Activated naive CD8-positive, alpha-beta T cell (primary cell): Measurements from ENCODE around the gene KIF1A.
"Not testable (repeated sequence)": the region's sequence is repeated elsewhere in the genome, so short reads cannot be mapped to it uniquely, and the experiment has no call there.

Experiments used
- H3K27ac Mint-ChIP-seq: one replicate; pipeline ENCODE4 v1.8.0; 2021; ENCODE audit warnings: mixed read lengths
- H3K27me3 Mint-ChIP-seq: one replicate; pipeline ENCODE4 v1.8.0; 2021; ENCODE audit warnings: mixed read lengths
- H3K36me3 Mint-ChIP-seq: one replicate; pipeline ENCODE4 v1.8.0; 2021; ENCODE audit warnings: mixed read lengths
- H3K4me1 Mint-ChIP-seq: one replicate; pipeline ENCODE4 v1.8.0; 2021; ENCODE audit warnings: low read depth, mixed read lengths
- H3K4me3 Mint-ChIP-seq: one replicate; pipeline ENCODE4 v1.8.0; 2021; ENCODE audit warnings: mild to moderate bottlenecking, mixed read lengths
- H3K9me3 Mint-ChIP-seq: one replicate; pipeline ENCODE4 v1.8.0; 2021; ENCODE audit warnings: low read depth, mixed read lengths

The KIF1A gene

GRCh38 chr2:240690421-240691074, 129.5 kb downstream of the KIF1A start:
- H3K27me3 Mint-ChIP-seq, H3K4me3 Mint-ChIP-seq, H3K36me3 Mint-ChIP-seq, H3K4me1 Mint-ChIP-seq, H3K27ac Mint-ChIP-seq, H3K9me3 Mint-ChIP-seq: not testable (repeated sequence)

- no peaks in the 10 kb centered on the region for H3K9me3 Mint-ChIP-seq
- H3K36me3 Mint-ChIP-seq = no peaks in the 10 kb centered on the region
- no peak overlapping the region for H3K4me3 Mint-ChIP-seq
- H3K4me1 Mint-ChIP-seq = no peaks in the 10 kb centered on the region
- H3K27ac Mint-ChIP-seq = no peak overlapping the region
- H3K27me3 Mint-ChIP-seq = no peaks in the 10 kb centered on the region
Measured at GRCh38 chr2:240689975-240690374, 130.0 kb downstream of the KIF1A start.

- no peaks in the 10 kb centered on the region for H3K27me3 Mint-ChIP-seq
- no peak overlapping the region for H3K27ac Mint-ChIP-seq
- H3K4me3 Mint-ChIP-seq = no peak overlapping the region
- no peaks in the 10 kb centered on the region for H3K36me3 Mint-ChIP-seq
- no peaks in the 10 kb centered on the region for H3K9me3 Mint-ChIP-seq
- peaks cover 5% of the 10 kb centered on the region for H3K4me1 Mint-ChIP-seq
Measured at GRCh38 chr2:240688553-240688919, 131.5 kb downstream of the KIF1A start.

- no peaks in the 10 kb centered on the region for H3K36me3 Mint-ChIP-seq
- no peaks in the 10 kb centered on the region for H3K9me3 Mint-ChIP-seq
- no peaks in the 10 kb centered on the region for H3K27me3 Mint-ChIP-seq
- H3K4me1 Mint-ChIP-seq = peaks cover 5% of the 10 kb centered on the region
- no peak overlapping the region for H3K4me3 Mint-ChIP-seq
- no peak overlapping the region for H3K27ac Mint-ChIP-seq
Measured at GRCh38 chr2:240687741-240688552, 132.1 kb downstream of the KIF1A start.

GRCh38 chr2:240687045-240687740, 132.8 kb downstream of the KIF1A start:
- Mint-ChIP-seq H3K4me1 (peaks cover 5% of the 10 kb centered on the region), H3K27ac (no peak overlapping the region), H3K9me3 (no peaks in the 10 kb centered on the region), H3K4me3 (no peak overlapping the region), H3K27me3 (no peaks in the 10 kb centered on the region), H3K36me3 (no peaks in the 10 kb centered on the region)

GRCh38 chr2:240686460-240686859, 133.6 kb downstream of the KIF1A start:
- H3K27ac Mint-ChIP-seq = no peak overlapping the region
- peaks cover 5% of the 10 kb centered on the region for H3K4me1 Mint-ChIP-seq
- no peaks in the 10 kb centered on the region for H3K27me3 Mint-ChIP-seq
- H3K4me3 Mint-ChIP-seq = no peak overlapping the region
- H3K36me3 Mint-ChIP-seq = no peaks in the 10 kb centered on the region
- no peaks in the 10 kb centered on the region for H3K9me3 Mint-ChIP-seq

GRCh38 chr2:240685771-240686371, 134.1 kb downstream of the KIF1A start:
- no peaks in the 10 kb centered on the region for H3K36me3 Mint-ChIP-seq

GRCh38 chr2:240683980-240684728, 135.9 kb downstream of the KIF1A start:
- not testable (repeated sequence) for H3K4me1 Mint-ChIP-seq, H3K36me3 Mint-ChIP-seq, H3K9me3 Mint-ChIP-seq, H3K27me3 Mint-ChIP-seq, H3K27ac Mint-ChIP-seq
- H3K4me3 Mint-ChIP-seq = peak overlapping the region; percentile 46

More at GRCh38 chr2:240685771-240686371, 134.1 kb downstream of the KIF1A start:
- Mint-ChIP-seq H3K4me3 (no peak overlapping the region), H3K4me1 (peaks cover 5% of the 10 kb centered on the region), H3K9me3 (no peaks in the 10 kb centered on the region), H3K27ac (no peak overlapping the region), H3K27me3 (no peaks in the 10 kb centered on the region)

- Mint-ChIP-seq H3K27ac (peak overlapping the region; percentile 28), H3K4me3 (peak overlapping the region; percentile 27)
- H3K4me1 Mint-ChIP-seq, H3K27me3 Mint-ChIP-seq, H3K9me3 Mint-ChIP-seq, H3K36me3 Mint-ChIP-seq: not testable (repeated sequence)
Measured at GRCh38 chr2:240683329-240683979, 136.6 kb downstream of the KIF1A start.

GRCh38 chr2:240682431-240683224, 137.4 kb downstream of the KIF1A start, which contains the start of gene AQP12B:
Gene AQP12B, minus strand, starts transcription at chr2:240682885. Its CDS starts 48 bp downstream, at chr2:240682837.
- H3K4me1 Mint-ChIP-seq, H3K9me3 Mint-ChIP-seq, H3K27me3 Mint-ChIP-seq, H3K36me3 Mint-ChIP-seq: not testable (repeated sequence)
- peak within 1 kb of the TSS; percentile 27 for H3K4me3 Mint-ChIP-seq
- H3K27ac Mint-ChIP-seq = peak within 1 kb of the TSS; percentile 28

GRCh38 chr2:240680185-240680584, 139.8 kb downstream of the KIF1A start:
- H3K36me3 Mint-ChIP-seq, H3K9me3 Mint-ChIP-seq: not testable (repeated sequence)

GRCh38 chr2:240678909-240679308, 141.1 kb downstream of the KIF1A start:
- not testable (repeated sequence) for H3K36me3 Mint-ChIP-seq, H3K27me3 Mint-ChIP-seq, H3K27ac Mint-ChIP-seq, H3K4me1 Mint-ChIP-seq, H3K4me3 Mint-ChIP-seq, H3K9me3 Mint-ChIP-seq

More at GRCh38 chr2:240680185-240680584, 139.8 kb downstream of the KIF1A start:
- H3K4me3 Mint-ChIP-seq, H3K4me1 Mint-ChIP-seq, H3K27me3 Mint-ChIP-seq, H3K27ac Mint-ChIP-seq: not testable (repeated sequence)

- H3K4me3 Mint-ChIP-seq, H3K36me3 Mint-ChIP-seq, H3K27me3 Mint-ChIP-seq, H3K4me1 Mint-ChIP-seq, H3K9me3 Mint-ChIP-seq, H3K27ac Mint-ChIP-seq: not testable (repeated sequence)
Measured at GRCh38 chr2:240678043-240678442, 142.0 kb downstream of the KIF1A start.
